Fibroblast of pulmonary artery (primary cell): ENCODE measurements around the gene IL6R.
"Not testable (repeated sequence)": the region's sequence is repeated elsewhere in the genome, so short reads cannot be mapped to it uniquely, and the experiment has no call there.

Experiments
- DNase-seq: peaks from one replicate; pipeline ENCODE4 v3.0.0-alpha.2; 2010; ENCODE audit warnings: low read depth
- H3K4me3 ChIP-seq: replicated peaks from 2 replicates; pipeline ENCODE4 v1.5.1; 2011; ENCODE audit warnings: low read depth, mild to moderate bottlenecking, control low read depth, low read length, moderate library complexity
- CTCF ChIP-seq: IDR thresholded peaks from 2 replicates; pipeline ENCODE4 v1.5.1; 2011; ENCODE audit warnings: mild to moderate bottlenecking, control low read depth, low read length, inconsistent platforms; ENCODE audit errors: missing control alignments

IL6R gene

DNA sequence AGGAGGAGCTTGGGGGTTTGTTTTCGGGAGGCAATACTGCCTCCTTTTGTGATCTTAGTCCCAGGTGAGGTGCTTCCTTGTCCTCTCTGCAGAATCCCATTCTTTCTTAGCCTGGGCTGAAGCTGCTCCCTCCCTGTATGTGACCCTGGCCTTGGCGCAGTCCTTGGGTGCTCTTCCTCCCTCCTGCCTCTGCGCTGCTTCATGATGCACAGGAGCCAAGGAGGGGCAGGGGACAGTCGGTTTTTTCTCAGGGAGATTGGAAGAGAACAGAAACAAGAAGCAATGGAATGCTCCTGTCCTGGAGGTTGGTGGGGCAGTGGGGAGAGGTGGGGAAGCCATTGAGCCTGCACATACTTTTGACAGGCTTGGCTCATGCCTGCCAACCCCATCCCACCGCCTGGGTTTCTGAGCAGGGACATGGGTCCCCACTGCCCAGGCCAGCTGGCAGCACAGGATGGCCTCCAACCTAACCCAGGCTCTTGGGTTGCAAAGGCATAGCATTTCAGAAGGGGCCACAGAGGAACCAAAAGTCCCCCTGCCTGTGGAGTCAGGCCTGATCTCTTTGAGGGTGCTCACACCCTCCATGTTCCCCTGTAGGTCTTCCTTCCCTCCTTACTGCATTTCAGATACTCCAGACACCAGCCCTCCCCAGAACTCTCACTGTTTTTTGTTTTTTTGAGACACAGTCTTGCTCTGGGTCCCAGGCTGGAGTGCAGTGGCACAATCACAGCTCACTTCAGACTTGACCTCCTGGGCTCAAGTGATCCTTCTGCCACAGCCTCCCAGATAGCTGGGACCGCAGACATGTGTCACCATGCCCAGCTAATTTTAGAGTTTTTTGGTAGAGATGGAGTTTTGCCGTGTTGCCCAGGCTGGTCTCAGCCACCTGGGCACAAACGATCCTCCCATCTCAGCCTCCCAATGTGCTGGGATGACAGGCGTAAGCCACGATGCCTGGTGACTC is 16.1 kb downstream of the IL6R start:
- no peak for DNase-seq
- no peak for TF ChIP-seq CTCF
- H3K4me3 ChIP-seq = no peak overlapping the region

GRCh38 chr1:154422049-154422448 is 16.9 kb downstream of the IL6R start:
- H3K4me3 ChIP-seq, DNase-seq: not testable (repeated sequence)

- no peak for DNase-seq
- no peak for TF ChIP-seq CTCF
- no peak overlapping the region for H3K4me3 ChIP-seq
Observed at GRCh38 chr1:154422521-154422920, 17.4 kb downstream of the IL6R start.

- peak; percentile 79 for DNase-seq
- no peak for TF ChIP-seq CTCF
- no peak overlapping the region for H3K4me3 ChIP-seq
Observed at GRCh38 chr1:154423304-154423987, 18.3 kb downstream of the IL6R start.

DNA sequence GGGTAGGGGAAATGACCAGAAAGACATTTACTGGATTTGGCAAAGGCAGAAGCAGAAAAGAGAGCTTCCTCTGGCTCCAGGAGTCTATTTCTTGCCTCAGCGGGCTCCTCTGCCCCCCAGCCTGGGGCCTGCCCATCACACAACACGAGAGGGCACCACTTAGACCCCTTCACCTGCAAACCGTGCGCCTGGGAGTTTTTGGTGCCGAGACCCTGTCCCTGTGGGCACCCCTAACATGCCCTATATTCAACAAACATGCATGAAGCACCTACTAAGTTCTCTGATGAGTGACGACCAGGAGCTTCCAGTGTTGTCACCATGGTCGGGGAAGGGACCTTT is 18.8 kb downstream of the IL6R start:
- no peak for DNase-seq

GRCh38 chr1:154425172-154425571 is 20.0 kb downstream of the IL6R start:
- no peak for TF ChIP-seq CTCF
- H3K4me3 ChIP-seq = no peak overlapping the region
- peak; percentile 81 for DNase-seq

More for the DNA sequence above, 18.8 kb downstream of the IL6R start:
- TF ChIP-seq CTCF = no peak
- no peak overlapping the region for H3K4me3 ChIP-seq
